NCI-H748 (cell line): Measurements from ENCODE around the gene CEACAM5.
A peak's percentile ranks its signal among the peaks of the same experiment; 100 is the strongest.
"Not testable (repeated sequence)": the region's sequence is repeated elsewhere in the genome, so short reads cannot be mapped to it uniquely, and the experiment has no call there.

ENCODE experiments used
- DNase-seq: peaks from one replicate; lab custom pipeline; 2025; ENCODE audit not compliant: unreplicated experiment; lab: John Stamatoyannopoulos, UW

CEACAM5 gene

GRCh38 chr19:41700381-41701195 lies 7.8 kb upstream of the CEACAM5 start:
- no peak for DNase-seq

GRCh38 chr19:41701401-41702075 lies 6.9 kb upstream of the CEACAM5 start:
- peak; percentile 64 for DNase-seq

GRCh38 chr19:41702171-41702651 lies 6.2 kb upstream of the CEACAM5 start:
- DNase-seq: no peak

- no peak for DNase-seq
Observed at GRCh38 chr19:41703602-41704293, 4.7 kb upstream of the CEACAM5 start.

GRCh38 chr19:41705393-41706174 lies 2.8 kb upstream of the CEACAM5 start:
- DNase-seq: no peak

GRCh38 chr19:41706741-41707501 lies 1.5 kb upstream of the CEACAM5 start:
- peak; percentile 88 for DNase-seq

GRCh38 chr19:41707502-41707812 lies 969 bp upstream of the CEACAM5 start:
- peak; percentile 70 for DNase-seq

GRCh38 chr19:41707871-41708371 lies 505 bp upstream of the CEACAM5 start:
- DNase-seq: no peak

- DNase-seq: not testable (repeated sequence)
Observed at GRCh38 chr19:41709516-41709915, 1.1 kb downstream of the CEACAM5 start.

GRCh38 chr19:41709951-41710645 lies 1.7 kb downstream of the CEACAM5 start:
- DNase-seq: no peak

GRCh38 chr19:41711376-41712261 lies 3.2 kb downstream of the CEACAM5 start:
- no peak for DNase-seq

- no peak for DNase-seq
Observed at GRCh38 chr19:41714598-41714997, 6.2 kb downstream of the CEACAM5 start.

- no peak for DNase-seq
Observed at GRCh38 chr19:41718761-41719160, 10.3 kb downstream of the CEACAM5 start.

- DNase-seq: no peak
Observed at GRCh38 chr19:41720103-41720502, 11.7 kb downstream of the CEACAM5 start.

GRCh38 chr19:41726493-41726892 lies 18.1 kb downstream of the CEACAM5 start:
- DNase-seq: no peak

GRCh38 chr19:41734156-41734555 lies 25.7 kb downstream of the CEACAM5 start:
- no peak for DNase-seq

GRCh38 chr19:41734585-41734984 lies 26.2 kb downstream of the CEACAM5 start:
- peak; percentile 98 for DNase-seq

- peak; percentile 50 for DNase-seq
Observed at GRCh38 chr19:41735071-41735600, 26.7 kb downstream of the CEACAM5 start.
